CD4-positive, alpha-beta T cell treated with Interleukin-21 for 1 hour (primary cell): ENCODE data around the gene LIN28B.

Experiments
- DNase-seq: peaks from one replicate; pipeline ENCODE4 v3.0.0-alpha.2; 2020

LIN28B gene

GRCh38 chr6:105015482-105015881 lies 58.6 kb downstream of the LIN28B start:
- DNase-seq: no peak

DNA sequence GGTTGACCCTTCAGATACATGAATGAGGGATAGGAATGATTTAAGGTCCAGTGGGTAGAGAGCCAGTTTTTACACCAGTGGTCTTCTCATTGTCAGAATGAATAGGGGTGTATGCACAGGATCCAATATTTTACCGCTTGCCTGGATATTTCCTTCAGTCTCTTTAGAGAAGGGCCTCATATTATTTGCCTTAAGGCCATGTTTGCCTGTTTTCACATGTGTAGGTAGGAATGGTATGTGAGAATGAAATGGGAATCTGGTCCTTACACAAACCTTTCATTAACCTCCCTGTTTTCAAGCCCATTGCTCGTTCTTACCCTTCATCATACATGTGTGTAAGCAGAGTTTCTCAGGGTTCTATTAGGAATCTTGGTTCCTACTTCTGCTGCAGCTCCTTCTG lies 62.4 kb downstream of the LIN28B start:
- no peak for DNase-seq

- DNase-seq: no peak
Observed at GRCh38 chr6:105021399-105021798, 64.5 kb downstream of the LIN28B start.

- no peak for DNase-seq
Observed at GRCh38 chr6:105022416-105022815, 65.5 kb downstream of the LIN28B start.

DNA sequence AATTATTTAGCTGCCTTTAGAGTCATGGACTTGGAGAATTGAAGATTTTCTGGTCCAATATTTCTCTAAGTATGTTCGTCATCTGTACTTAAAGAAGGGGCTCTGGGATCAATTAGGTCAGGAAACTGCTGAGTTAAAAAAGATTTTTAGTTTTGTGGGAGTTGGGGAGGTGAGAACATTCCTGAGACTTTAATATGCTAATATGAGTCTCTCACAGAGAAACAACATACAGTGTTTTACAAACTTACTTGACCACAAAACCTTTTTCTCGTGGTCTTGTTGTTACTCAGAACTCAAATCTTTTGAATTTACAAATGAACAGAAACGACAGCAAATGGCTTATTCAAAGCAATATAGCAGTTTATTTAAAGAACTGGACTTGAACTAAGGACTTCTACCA lies 67.9 kb downstream of the LIN28B start:
- no peak for DNase-seq

DNA sequence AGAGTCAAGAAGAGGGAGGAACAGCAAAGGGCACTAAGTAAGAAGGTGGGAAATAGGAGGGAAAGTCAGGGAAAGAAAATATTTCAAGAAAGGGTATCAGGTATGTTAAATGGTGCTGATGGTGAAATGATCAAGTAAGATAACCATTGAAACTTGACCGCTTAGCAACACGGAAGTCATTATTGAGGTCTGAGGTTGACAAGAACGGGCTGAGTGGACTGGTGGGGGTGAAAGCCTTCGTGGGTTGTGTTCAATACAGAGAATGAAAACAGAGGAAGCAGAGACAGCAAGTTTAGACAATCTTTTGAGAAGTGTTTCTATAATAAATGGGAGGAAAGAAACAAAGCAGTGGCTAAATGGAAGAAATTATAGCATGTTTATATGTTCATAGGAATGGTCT lies 72.0 kb downstream of the LIN28B start:
- no peak for DNase-seq

GRCh38 chr6:105029581-105029980 lies 72.7 kb downstream of the LIN28B start:
- no peak for DNase-seq

DNA sequence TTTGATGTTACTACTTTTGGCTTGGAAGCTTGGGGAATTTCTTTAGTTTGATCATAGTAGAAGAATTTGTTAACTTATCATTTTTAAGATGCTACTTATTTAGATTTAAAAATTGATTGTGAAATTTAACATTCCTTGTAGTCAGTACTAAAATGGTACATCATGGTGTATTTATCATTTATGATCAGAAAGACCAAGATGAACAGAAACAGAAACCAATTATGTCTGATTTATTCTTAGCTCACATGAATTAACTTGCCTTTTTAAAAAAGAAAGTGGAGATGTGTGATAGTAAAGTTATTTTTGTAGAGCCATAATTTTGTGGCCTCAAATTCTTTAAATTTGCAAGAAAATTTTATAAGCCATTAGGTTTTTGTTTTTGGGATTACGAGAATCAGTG lies 77.6 kb downstream of the LIN28B start:
- no peak for DNase-seq

- DNase-seq: no peak
Observed at GRCh38 chr6:105035299-105035698, 78.4 kb downstream of the LIN28B start.

DNA sequence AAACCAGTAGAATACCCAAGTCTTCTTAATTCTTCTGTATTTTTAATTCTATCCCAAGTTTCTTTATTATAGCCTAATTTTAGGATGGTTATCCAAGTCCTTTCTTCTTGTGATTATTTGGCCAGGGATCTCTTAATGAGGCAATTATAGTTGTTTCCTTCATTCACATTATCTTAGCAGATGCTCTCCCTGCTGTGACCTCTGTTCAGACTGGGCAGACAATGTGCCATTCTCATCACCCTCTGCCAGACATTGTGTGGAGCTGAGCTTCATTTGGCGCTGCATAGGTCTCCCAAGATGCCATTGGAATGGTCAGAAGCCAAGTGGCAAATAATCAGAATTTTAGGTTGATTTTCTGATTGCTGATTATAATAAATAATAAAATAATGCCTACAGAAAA lies 79.4 kb downstream of the LIN28B start:
- no peak for DNase-seq

GRCh38 chr6:105038259-105038658 lies 81.4 kb downstream of the LIN28B start:
- no peak for DNase-seq

GRCh38 chr6:105041880-105042279 lies 85.0 kb downstream of the LIN28B start:
- no peak for DNase-seq

- no peak for DNase-seq
Observed at GRCh38 chr6:105042648-105043047, 85.7 kb downstream of the LIN28B start.

- DNase-seq: no peak
Observed at GRCh38 chr6:105043979-105044378, 87.1 kb downstream of the LIN28B start.

- no peak for DNase-seq
Observed at GRCh38 chr6:105045526-105045925, 88.6 kb downstream of the LIN28B start.

- no peak for DNase-seq
Observed at GRCh38 chr6:105051941-105052471, 95.1 kb downstream of the LIN28B start.

DNA sequence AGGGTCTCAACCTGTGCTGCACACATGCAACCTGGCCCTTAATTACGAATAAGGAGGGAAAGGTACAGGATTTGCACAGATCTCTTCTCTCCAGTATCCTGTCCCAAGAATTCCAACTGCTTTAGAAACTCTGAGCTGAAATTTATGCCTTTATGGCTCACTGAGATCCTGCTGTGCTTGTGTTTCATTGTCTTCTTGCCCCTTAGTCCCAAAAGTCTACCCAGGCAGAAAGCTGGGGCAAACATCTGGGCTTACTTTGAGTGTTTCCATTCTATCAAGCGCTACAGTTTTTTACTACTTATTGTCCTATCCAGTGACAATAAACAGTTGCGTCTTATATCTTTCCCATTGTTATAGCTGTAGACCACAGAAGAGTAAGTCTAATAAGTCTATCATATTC lies 99.7 kb downstream of the LIN28B start:
- DNase-seq: no peak

GRCh38 chr6:105057160-105057559 lies 100.3 kb downstream of the LIN28B start:
- DNase-seq: no peak

DNA sequence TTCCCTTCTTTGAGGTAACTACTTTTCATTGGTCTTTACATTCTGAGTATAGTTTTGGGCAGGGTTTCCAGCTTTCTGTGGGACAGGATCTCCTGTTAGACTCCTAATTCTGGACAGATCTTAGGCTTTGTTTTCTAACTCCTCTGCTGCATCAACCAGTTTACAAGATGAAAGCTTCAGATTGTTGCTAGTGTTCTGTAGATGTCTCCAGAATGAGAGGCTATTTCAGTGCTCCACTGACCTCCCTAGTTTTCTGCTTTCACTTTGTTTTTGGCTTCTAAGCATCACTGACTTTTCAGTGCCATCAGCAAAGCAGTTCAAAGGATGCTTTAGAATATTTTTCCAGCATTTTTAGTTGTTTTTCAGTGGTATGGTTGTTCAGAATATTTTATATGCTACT lies 101.4 kb downstream of the LIN28B start:
- DNase-seq: no peak

DNA sequence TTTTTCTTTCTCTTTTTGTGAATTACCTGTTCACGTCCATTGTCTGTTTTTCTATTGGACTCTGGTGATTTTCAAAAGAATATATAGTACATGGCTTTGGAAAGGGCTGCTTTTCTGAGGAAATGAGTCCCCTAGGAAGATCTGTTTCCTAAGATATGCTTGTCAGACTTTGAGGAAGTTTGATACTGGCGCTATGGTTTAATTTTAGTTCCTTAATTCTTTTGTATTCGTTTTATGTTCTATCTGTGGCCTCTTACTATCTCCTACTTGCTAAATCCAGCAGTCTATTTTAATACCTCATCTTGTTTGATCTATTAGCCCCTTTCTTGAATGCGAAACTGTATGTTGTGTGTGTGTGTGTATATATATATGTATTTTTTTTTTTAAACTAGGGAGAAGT lies 101.9 kb downstream of the LIN28B start:
- DNase-seq: no peak

DNA sequence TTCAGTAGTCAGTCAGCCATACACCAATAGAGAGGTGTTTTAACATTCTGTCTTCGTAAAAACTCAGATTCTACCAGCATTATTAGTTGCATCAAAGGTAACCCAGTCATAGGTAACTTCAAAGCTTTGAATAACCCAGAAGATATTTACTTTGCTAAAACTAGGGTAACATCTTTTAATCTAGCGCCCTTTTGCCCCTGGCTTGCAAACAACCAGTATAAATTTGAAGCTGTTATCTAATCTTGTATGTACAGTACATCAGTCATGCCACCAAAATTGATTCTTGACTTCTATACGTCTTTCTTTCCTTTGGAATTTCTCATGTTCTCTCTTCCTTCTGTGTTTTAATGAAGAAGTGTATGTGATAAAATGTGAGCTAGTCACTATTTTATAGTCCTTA lies 109.3 kb downstream of the LIN28B start:
- no peak for DNase-seq

- DNase-seq: no peak
Observed at GRCh38 chr6:105066836-105067235, 109.9 kb downstream of the LIN28B start.

- no peak for DNase-seq
Observed at GRCh38 chr6:105067329-105067728, 110.4 kb downstream of the LIN28B start.

GRCh38 chr6:105068407-105068806 lies 111.5 kb downstream of the LIN28B start:
- DNase-seq: no peak

DNA sequence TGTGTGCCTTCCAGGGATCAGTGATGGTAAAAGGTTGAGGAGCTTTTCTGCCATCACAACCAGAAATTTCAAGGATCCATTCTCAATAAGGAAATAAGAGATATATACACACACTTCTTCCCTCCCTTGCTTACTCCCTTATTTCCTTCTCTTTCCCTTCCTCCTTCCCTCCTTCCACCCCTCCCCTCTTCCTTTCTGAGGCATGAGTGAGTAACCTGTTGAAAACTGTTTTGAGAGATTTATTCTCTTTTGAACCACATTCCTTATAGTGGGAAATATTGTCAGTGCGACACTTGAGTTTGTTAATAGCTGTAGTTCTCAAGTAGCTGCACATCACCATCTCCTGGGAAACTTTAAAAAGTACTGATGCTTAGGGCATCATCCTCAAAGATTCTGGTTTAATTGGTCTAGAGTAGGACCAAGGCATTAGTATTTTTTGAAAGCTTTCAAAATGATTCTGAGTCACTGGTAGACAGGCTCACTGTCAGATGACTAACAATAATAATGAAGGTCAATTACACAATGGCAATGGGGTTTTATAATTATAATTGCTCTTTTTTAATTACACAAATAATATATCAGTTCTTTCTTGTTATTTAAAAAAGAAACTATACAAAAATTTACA lies 113.0 kb downstream of the LIN28B start:
- no peak for DNase-seq
